Trophoblast cell (in vitro differentiated cells and primary cell): ENCODE results near the gene GNG12.
A peak's percentile ranks its signal among the peaks of the same experiment; 100 is the strongest.

Experiments used
- DNase-seq, 2 donors: peaks; one replicate each; pipeline ENCODE4 v3.0.0-alpha.2; 2016
- H2AFZ ChIP-seq: 2 replicates; pipeline ENCODE4 v1.6.1; 2013; ENCODE audit warnings: low read length, moderate library complexity, mild to moderate bottlenecking; ENCODE audit not compliant: insufficient read depth, poor library complexity
- H2AK5ac ChIP-seq: 2 replicates; pipeline ENCODE4 v1.6.1; 2013; ENCODE audit warnings: mild to moderate bottlenecking, low read length
- H2BK120ac ChIP-seq: 2 replicates; pipeline ENCODE4 v1.6.1; 2013; ENCODE audit warnings: low read length, mild to moderate bottlenecking, moderate library complexity; ENCODE audit not compliant: insufficient read depth, poor library complexity
- H2BK12ac ChIP-seq: 2 replicates; pipeline ENCODE4 v1.6.1; 2013; ENCODE audit warnings: mild to moderate bottlenecking, low read length, moderate library complexity
- H2BK5ac ChIP-seq: 2 replicates; pipeline ENCODE4 v1.6.1; 2013; ENCODE audit warnings: low read length, low read depth, moderate library complexity, mild to moderate bottlenecking; ENCODE audit not compliant: poor library complexity
- H3K14ac ChIP-seq: 2 replicates; pipeline ENCODE4 v1.6.1; 2013; ENCODE audit warnings: mild to moderate bottlenecking, low read length
- H3K18ac ChIP-seq: 2 replicates; pipeline ENCODE4 v1.6.1; 2013; ENCODE audit warnings: mild to moderate bottlenecking, low read length
- H3K23ac ChIP-seq: 2 replicates; pipeline ENCODE4 v1.6.1; 2013; ENCODE audit warnings: low read length
- H3K27ac ChIP-seq: 2 replicates; pipeline ENCODE4 v1.5.1; 2013; ENCODE audit warnings: low read depth, mild to moderate bottlenecking, inconsistent platforms, low read length, moderate library complexity
- H3K27me3 ChIP-seq: 2 replicates; pipeline ENCODE4 v1.6.1; 2013; ENCODE audit warnings: inconsistent platforms, mild to moderate bottlenecking, low read length, moderate library complexity; ENCODE audit not compliant: insufficient read depth
- H3K36me3 ChIP-seq, 2 experiments: 1 replicate in 1 of 2; 2 replicates in 1 of 2; pipeline ENCODE4 v1.6.1; 2013; ENCODE audit warnings: low read length in 2 of 2, mild to moderate bottlenecking in 2 of 2, moderate library complexity in 1 of 2; ENCODE audit not compliant: insufficient read depth in 2 of 2, control insufficient read depth in 1 of 2
- H3K4ac ChIP-seq: 2 replicates; pipeline ENCODE4 v1.6.1; 2013; ENCODE audit warnings: low read depth, mild to moderate bottlenecking, low read length, moderate library complexity
- H3K4me1 ChIP-seq, 2 experiments: 1 replicate in 1 of 2; 2 replicates in 1 of 2; pipeline ENCODE4 v1.6.1; 2013; ENCODE audit warnings: low read length in 2 of 2, mild to moderate bottlenecking in 2 of 2, moderate library complexity in 1 of 2; ENCODE audit not compliant: insufficient read depth in 2 of 2, control insufficient read depth in 1 of 2
- H3K4me2 ChIP-seq: 2 replicates; pipeline ENCODE4 v1.6.1; 2013; ENCODE audit warnings: inconsistent platforms, mild to moderate bottlenecking, low read length, moderate library complexity
- H3K4me3 ChIP-seq: 2 replicates; pipeline ENCODE4 v1.5.1; 2013; ENCODE audit warnings: mild to moderate bottlenecking, low read depth, low read length, inconsistent platforms
- H3K79me1 ChIP-seq: one replicate; pipeline ENCODE4 v1.6.1; 2013; ENCODE audit warnings: low read length
- H3K79me2 ChIP-seq: 2 replicates; pipeline ENCODE4 v1.6.1; 2013; ENCODE audit warnings: low read length, mild to moderate bottlenecking; ENCODE audit not compliant: control insufficient read depth, insufficient read depth, poor library complexity
- H3K9ac ChIP-seq: 2 replicates; pipeline ENCODE4 v1.6.1; 2013; ENCODE audit warnings: mild to moderate bottlenecking, low read length
- H3K9me3 ChIP-seq: 2 replicates; pipeline ENCODE4 v1.6.1; 2013; ENCODE audit warnings: low read depth, mild to moderate bottlenecking, control low read depth, inconsistent platforms, low read length; ENCODE audit not compliant: insufficient read depth
- H4K12ac ChIP-seq: 2 replicates; pipeline ENCODE4 v1.6.1; 2013; ENCODE audit warnings: low read depth, mild to moderate bottlenecking, low read length, moderate library complexity
- H4K8ac ChIP-seq: 2 replicates; pipeline ENCODE4 v1.6.1; 2013; ENCODE audit warnings: low read depth, mild to moderate bottlenecking, low read length, moderate library complexity
- H4K91ac ChIP-seq: one replicate; pipeline ENCODE4 v1.6.1; 2013; ENCODE audit warnings: low read depth, mild to moderate bottlenecking, low read length, moderate library complexity
- WGBS: extraction: QIAGEN DNeasy Blood & Tissue Kit; methylation state at CpG from one replicate; pipeline ENCODE4 v1.1.7; 2013; ENCODE audit warnings: missing lambda C conversion rate; ENCODE audit not compliant: insufficient read length, insufficient coverage; ENCODE audit errors: extremely low coverage; 5-methylcytosine and 5-hydroxymethylcytosine counted together

Gene GNG12

DNA sequence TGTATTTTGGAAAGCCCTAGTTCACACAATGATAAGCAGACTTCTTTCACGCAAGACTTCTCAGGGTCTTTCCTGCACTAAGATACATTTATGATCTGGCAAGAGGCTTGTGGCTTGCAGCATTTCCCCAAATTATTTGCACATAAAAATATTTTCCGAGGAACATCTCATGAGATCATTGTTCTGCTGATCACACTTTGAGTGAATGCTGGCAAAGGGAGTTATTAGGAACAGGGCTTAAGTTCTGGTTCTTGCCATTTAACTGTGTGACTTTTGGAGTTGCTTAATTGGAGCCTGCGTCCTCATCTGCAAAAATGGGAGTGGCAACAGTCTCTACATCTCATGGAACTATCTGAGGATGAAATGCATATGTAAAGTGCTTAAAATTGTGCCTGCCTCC lies 98.1 kb downstream of the GNG12 start:
- Histone ChIP-seq H4K12ac (no peak overlapping the region), H3K36me3 (no peaks in the 10 kb centered on the region), H3K4me1 (peaks cover 18 to 19% of the 10 kb centered on the region in 2 experiments), H3K79me1 (peaks cover 6% of the 10 kb centered on the region), H4K8ac (no peak overlapping the region), H3K4ac (no peak overlapping the region), H3K23ac (no peak overlapping the region), H2BK12ac (no peak overlapping the region), H2BK5ac (no peak overlapping the region), H2BK120ac (no peak overlapping the region), H2AK5ac (no peak overlapping the region), H2AFZ (no peak overlapping the region), H3K9me3 (no peaks in the 10 kb centered on the region), H3K9ac (no peak overlapping the region), H3K14ac (no peak overlapping the region), H3K27me3 (no peaks in the 10 kb centered on the region), H3K18ac (no peak overlapping the region), H3K4me2 (no peak overlapping the region), H3K79me2 (no peaks in the 10 kb centered on the region), H3K27ac (no peak overlapping the region), H4K91ac (no peak overlapping the region), H3K4me3 (no peak overlapping the region)
- no peak for DNase-seq
- no CpG with 5 or more reads among the region's 3 CpGs for WGBS

DNA sequence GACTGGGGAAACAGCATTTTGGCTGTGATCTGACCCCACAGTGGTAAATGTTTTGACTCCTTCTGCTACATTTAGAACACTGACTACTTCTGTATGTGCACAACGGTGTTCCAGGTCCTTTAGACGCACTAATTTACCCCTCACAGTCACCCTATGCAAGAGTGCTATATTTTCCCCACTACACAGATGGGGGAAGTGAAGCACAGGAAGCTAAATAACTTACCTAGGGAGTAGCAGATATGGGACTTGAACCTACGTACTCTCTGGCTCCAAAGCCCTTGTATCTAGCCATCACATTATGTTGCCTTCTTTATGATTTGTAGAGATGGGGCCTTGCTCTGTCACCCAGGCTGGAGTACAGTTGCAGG lies 99.0 kb downstream of the GNG12 start:
- no CpG with 5 or more reads among the region's 3 CpGs for WGBS
- Histone ChIP-seq H3K4me1 (peaks cover 18 to 19% of the 10 kb centered on the region in 2 experiments), H2BK12ac (no peak overlapping the region), H3K79me2 (no peaks in the 10 kb centered on the region), H2BK120ac (no peak overlapping the region), H4K91ac (no peak overlapping the region), H3K18ac (no peak overlapping the region), H2AK5ac (no peak overlapping the region), H4K12ac (no peak overlapping the region), H3K4me2 (no peak overlapping the region), H4K8ac (no peak overlapping the region), H2AFZ (no peak overlapping the region), H3K9me3 (no peaks in the 10 kb centered on the region), H3K79me1 (peaks cover 5% of the 10 kb centered on the region), H3K14ac (no peak overlapping the region), H3K27me3 (no peaks in the 10 kb centered on the region), H3K9ac (no peak overlapping the region), H3K27ac (no peak overlapping the region), H3K36me3 (no peaks in the 10 kb centered on the region), H3K23ac (no peak overlapping the region), H3K4me3 (no peak overlapping the region), H3K4ac (no peak overlapping the region), H2BK5ac (no peak overlapping the region)
- no peak for DNase-seq

DNA sequence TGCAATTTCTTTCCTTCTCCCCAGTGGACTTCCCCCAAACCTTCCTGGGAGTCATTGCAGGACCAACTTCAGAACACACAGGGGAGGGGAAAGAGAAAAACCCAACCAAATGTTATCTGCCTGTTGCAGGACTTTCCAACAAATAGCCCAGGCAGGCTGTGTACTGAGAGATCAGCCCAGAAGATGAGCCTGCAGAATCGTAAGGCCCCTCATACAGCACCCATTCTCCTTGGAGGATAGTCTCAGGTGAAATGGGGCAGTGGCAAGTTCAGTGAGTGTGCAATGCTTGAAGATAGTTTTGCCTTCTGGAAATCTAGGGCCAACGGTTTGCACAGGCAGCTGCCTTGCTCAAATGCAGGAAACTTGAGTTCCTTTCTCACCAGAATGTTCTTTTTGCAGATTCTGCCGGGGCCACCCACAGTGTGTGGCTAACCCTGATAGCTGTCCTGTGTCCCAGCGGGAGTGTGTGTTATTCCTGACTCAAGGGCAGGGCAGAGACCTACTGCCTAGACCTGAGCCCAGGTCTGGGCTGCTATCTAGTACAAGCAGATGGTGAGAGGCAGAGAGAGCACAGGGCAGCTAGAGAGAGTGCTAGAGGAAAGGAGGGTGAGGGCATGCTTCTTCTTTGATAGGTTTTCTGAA lies 99.5 kb downstream of the GNG12 start:
- no peak overlapping the region for H4K8ac ChIP-seq
- WGBS: no CpG with 5 or more reads among the region's 4 CpGs
- no peak overlapping the region for H3K9ac ChIP-seq
- H3K4ac ChIP-seq: no peak overlapping the region
- H3K27ac ChIP-seq: no peak overlapping the region
- DNase-seq: no peak
- no peak overlapping the region for H3K18ac ChIP-seq
- peaks cover 18% of the 10 kb centered on the region in 2 experiments for H3K4me1 ChIP-seq
- H4K12ac ChIP-seq: no peak overlapping the region
- H3K79me2 ChIP-seq: no peaks in the 10 kb centered on the region
- H2AFZ ChIP-seq: no peak overlapping the region
- H2BK12ac ChIP-seq: no peak overlapping the region
- peak overlapping the region; percentile 40 for H3K4me3 ChIP-seq
- H3K9me3 ChIP-seq: no peaks in the 10 kb centered on the region
- H3K36me3 ChIP-seq: no peaks in the 10 kb centered on the region
- no peak overlapping the region for H3K4me2 ChIP-seq
- no peak overlapping the region for H3K23ac ChIP-seq
- H3K14ac ChIP-seq: no peak overlapping the region
- no peak overlapping the region for H2BK5ac ChIP-seq
- no peaks in the 10 kb centered on the region for H3K27me3 ChIP-seq
- H4K91ac ChIP-seq: no peak overlapping the region
- H2AK5ac ChIP-seq: no peak overlapping the region
- H2BK120ac ChIP-seq: no peak overlapping the region
- peaks cover 2% of the 10 kb centered on the region for H3K79me1 ChIP-seq

DNA sequence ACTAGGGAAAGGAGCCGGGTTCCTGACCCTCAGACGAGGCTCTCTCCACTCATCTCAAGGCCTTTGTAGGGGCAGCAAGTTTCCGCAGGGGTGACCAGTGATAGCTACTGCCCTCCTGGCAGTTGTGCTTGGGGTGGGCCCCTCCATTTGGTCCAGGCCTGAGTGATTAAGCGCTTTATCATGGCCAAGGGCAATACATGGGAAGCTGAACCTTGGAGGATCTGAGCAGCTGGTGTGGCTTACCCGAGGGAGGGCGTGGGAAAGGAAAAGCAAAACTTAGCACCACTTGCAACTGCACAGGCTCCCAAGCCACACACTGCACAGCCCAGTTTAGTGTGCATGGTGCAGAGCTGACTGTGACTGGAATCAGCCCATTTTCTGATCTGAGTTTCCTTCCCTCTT lies 100.5 kb downstream of the GNG12 start:
- Histone ChIP-seq H3K79me1 (peaks cover 2% of the 10 kb centered on the region), H2BK12ac (no peak overlapping the region), H3K23ac (no peak overlapping the region)

More for the DNA sequence above, 100.5 kb downstream of the GNG12 start:
- Histone ChIP-seq H2BK5ac (no peak overlapping the region), H3K14ac (no peak overlapping the region), H3K79me2 (no peaks in the 10 kb centered on the region), H4K12ac (no peak overlapping the region), H3K4me2 (no peak overlapping the region), H4K8ac (no peak overlapping the region), H3K36me3 (no peaks in the 10 kb centered on the region), H3K18ac (no peak overlapping the region), H3K4me1 (peaks cover 13% of the 10 kb centered on the region in 2 experiments), H3K9me3 (no peaks in the 10 kb centered on the region), H4K91ac (no peak overlapping the region), H3K27me3 (no peaks in the 10 kb centered on the region), H2AK5ac (no peak overlapping the region), H3K4me3 (no peak overlapping the region), H3K9ac (no peak overlapping the region), H3K4ac (no peak overlapping the region), H2BK120ac (no peak overlapping the region), H3K27ac (no peak overlapping the region), H2AFZ (no peak overlapping the region)
- no CpG with 5 or more reads among the region's 6 CpGs for WGBS
- no peak for DNase-seq
